OCI-LY1 (cell line): Measurements from ENCODE around the gene ZNF41.

Source experiments
- H2AFZ ChIP-seq: fragments of 200-600 bp; sonication (generic), shearing (Covaris generic); 2 replicates; pipeline ENCODE4 v1.6.0; 2014; ENCODE audit warnings: antibody characterized with exemption, mild to moderate bottlenecking, low read length
- H3F3A ChIP-seq: fragments of 200-600 bp; sonication (generic), shearing (Covaris generic); 2 replicates; pipeline ENCODE4 v1.6.0; 2014; ENCODE audit warnings: mild to moderate bottlenecking, antibody characterized with exemption, low read length, moderate library complexity; ENCODE audit not compliant: insufficient read depth
- H3K27ac ChIP-seq: fragments of 200-600 bp; sonication (generic); 2 replicates; pipeline ENCODE4 v1.5.1; 2014; ENCODE audit warnings: low read length, mixed run types, mild to moderate bottlenecking, low read depth; ENCODE audit not compliant: poor library complexity, severe bottlenecking
- H3K27me3 ChIP-seq: fragments of 200-600 bp; sonication (generic); 2 replicates; pipeline ENCODE4 v1.6.0; 2014; ENCODE audit warnings: antibody characterized with exemption, mild to moderate bottlenecking, low read length, moderate library complexity; ENCODE audit not compliant: insufficient read depth
- H3K36me3 ChIP-seq: fragments of 200-600 bp; sonication (generic); 2 replicates; pipeline ENCODE4 v1.6.1; 2014; ENCODE audit warnings: mild to moderate bottlenecking, antibody characterized with exemption, low read length, moderate library complexity, mixed read lengths; ENCODE audit not compliant: insufficient read depth
- H3K4me1 ChIP-seq: fragments of 200-600 bp; sonication (generic); 2 replicates; pipeline ENCODE4 v1.5.1; 2014; ENCODE audit warnings: mild to moderate bottlenecking, low read length, moderate library complexity; ENCODE audit not compliant: insufficient read depth, severe bottlenecking
- H3K4me2 ChIP-seq: fragments of 200-600 bp; sonication (generic), shearing (Covaris generic); 2 replicates; pipeline ENCODE4 v1.6.1; 2014; ENCODE audit warnings: low read length
- H3K4me3 ChIP-seq: fragments of 200-600 bp; sonication (generic); 2 replicates; pipeline ENCODE4 v1.5.1; 2014; ENCODE audit warnings: low read length, low read depth, mild to moderate bottlenecking, mixed read lengths; ENCODE audit not compliant: poor library complexity, severe bottlenecking
- H3K79me2 ChIP-seq: fragments of 200-600 bp; shearing (Covaris generic); 2 replicates; pipeline ENCODE4 v1.6.1; 2016; ENCODE audit warnings: mixed run types, low read length, mixed read lengths; ENCODE audit not compliant: insufficient read depth
- H3K9ac ChIP-seq: fragments of 200-600 bp; sonication (generic), shearing (Covaris generic); 2 replicates; pipeline ENCODE4 v1.6.1; 2014; ENCODE audit warnings: mild to moderate bottlenecking, low read length, mixed read lengths
- H3K9me2 ChIP-seq: fragments of 200-600 bp; sonication (generic), shearing (Covaris generic); 2 replicates; pipeline ENCODE4 v1.6.1; 2014; ENCODE audit warnings: low read depth, mild to moderate bottlenecking, low read length, mixed read lengths
- H3K9me3 ChIP-seq: fragments of 200-600 bp; shearing (Covaris generic); 2 replicates; pipeline ENCODE4 v1.6.1; 2014; ENCODE audit warnings: low read length, mixed read lengths
- H4K20me1 ChIP-seq: fragments of 200-600 bp; sonication (generic), shearing (Covaris generic); 2 replicates; pipeline ENCODE4 v1.6.0; 2016; ENCODE audit warnings: mild to moderate bottlenecking, low read length; ENCODE audit not compliant: insufficient read depth
- EZH2 ChIP-seq: fragments of 200-600 bp; sonication (generic), shearing (Covaris generic); IDR thresholded peaks from 2 replicates; pipeline ENCODE4 v1.8.0; 2017; ENCODE audit warnings: borderline replicate concordance, mixed run types, mild to moderate bottlenecking, antibody characterized with exemption, low read length, moderate library complexity, mixed read lengths
- TF ChIP-seq, protein P1 (sequence below): fragments of 200-600 bp; sonication (generic), shearing (Covaris generic); IDR thresholded peaks from 2 replicates; pipeline ENCODE4 v1.5.1; 2017; ENCODE audit warnings: mild to moderate bottlenecking, antibody characterized with exemption, low read length, moderate library complexity, mixed read lengths

The ZNF41 gene

DNA sequence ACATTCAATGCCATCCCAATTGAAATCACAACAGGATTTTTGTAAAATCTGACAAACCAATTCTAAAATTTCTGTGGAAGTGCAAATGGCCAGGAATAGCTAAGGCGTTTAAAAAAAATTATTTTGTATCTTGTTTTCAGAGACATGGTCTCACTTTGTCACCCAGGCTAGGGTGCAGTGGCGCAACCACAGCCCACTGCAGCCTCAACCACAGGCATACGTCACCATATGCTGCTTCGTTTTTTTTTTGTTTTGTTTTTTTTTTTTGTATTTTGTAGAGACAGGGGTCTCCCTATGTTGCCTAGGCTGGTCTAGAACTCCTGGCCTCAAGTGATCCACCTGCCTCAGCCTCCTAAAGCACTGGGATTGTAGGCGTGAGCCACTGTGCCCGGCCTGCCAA, 24.5 kb downstream of the ZNF41 start:
- H3K4me3 ChIP-seq = no peak overlapping the region
- H4K20me1 ChIP-seq = no peaks in the 10 kb centered on the region
- H3K9me2 ChIP-seq = no peaks in the 10 kb centered on the region
- H3F3A ChIP-seq = no peaks in the 10 kb centered on the region
- peaks cover 28% of the 10 kb centered on the region for H3K36me3 ChIP-seq
- H3K27ac ChIP-seq = no peak overlapping the region
- H3K9me3 ChIP-seq = no peaks in the 10 kb centered on the region
- no peaks in the 10 kb centered on the region for H3K79me2 ChIP-seq
- no peak overlapping the region for H3K4me2 ChIP-seq
- H3K27me3 ChIP-seq = no peaks in the 10 kb centered on the region
- no peaks in the 10 kb centered on the region for H3K4me1 ChIP-seq
- TF ChIP-seq EZH2 = no peak
- TF ChIP-seq, protein P1, sequence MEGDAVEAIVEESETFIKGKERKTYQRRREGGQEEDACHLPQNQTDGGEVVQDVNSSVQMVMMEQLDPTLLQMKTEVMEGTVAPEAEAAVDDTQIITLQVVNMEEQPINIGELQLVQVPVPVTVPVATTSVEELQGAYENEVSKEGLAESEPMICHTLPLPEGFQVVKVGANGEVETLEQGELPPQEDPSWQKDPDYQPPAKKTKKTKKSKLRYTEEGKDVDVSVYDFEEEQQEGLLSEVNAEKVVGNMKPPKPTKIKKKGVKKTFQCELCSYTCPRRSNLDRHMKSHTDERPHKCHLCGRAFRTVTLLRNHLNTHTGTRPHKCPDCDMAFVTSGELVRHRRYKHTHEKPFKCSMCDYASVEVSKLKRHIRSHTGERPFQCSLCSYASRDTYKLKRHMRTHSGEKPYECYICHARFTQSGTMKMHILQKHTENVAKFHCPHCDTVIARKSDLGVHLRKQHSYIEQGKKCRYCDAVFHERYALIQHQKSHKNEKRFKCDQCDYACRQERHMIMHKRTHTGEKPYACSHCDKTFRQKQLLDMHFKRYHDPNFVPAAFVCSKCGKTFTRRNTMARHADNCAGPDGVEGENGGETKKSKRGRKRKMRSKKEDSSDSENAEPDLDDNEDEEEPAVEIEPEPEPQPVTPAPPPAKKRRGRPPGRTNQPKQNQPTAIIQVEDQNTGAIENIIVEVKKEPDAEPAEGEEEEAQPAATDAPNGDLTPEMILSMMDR = no peak
- H2AFZ ChIP-seq = no peak overlapping the region
- no peak overlapping the region for H3K9ac ChIP-seq

DNA sequence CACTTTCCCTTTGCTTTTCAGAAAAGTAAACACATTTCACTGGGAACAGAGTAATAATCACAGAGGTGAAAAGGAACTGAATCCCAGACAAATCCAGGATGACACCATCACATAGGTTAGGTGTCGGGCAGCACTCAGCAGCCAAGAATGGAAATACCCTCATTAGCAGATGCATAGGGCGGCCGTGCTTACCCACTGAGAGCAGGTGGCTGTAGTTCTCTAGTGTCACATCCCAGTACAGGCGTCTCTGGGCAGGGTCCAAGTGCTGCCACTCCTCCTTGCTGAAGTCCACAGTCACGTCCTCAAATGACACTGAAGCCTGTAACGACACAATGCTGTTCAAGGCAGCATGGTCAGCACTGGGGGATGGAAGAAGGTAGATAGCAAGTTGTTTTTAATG, 26.9 kb downstream of the ZNF41 start:
- Histone ChIP-seq H3K27ac (no peak overlapping the region), H3F3A (no peaks in the 10 kb centered on the region), H3K9me3 (no peaks in the 10 kb centered on the region), H3K4me3 (no peak overlapping the region), H3K9me2 (no peaks in the 10 kb centered on the region), H2AFZ (no peak overlapping the region), H3K4me2 (no peak overlapping the region), H3K4me1 (no peaks in the 10 kb centered on the region), H4K20me1 (no peaks in the 10 kb centered on the region), H3K27me3 (no peaks in the 10 kb centered on the region), H3K9ac (no peak overlapping the region), H3K36me3 (peaks cover 49% of the 10 kb centered on the region), H3K79me2 (no peaks in the 10 kb centered on the region)
- TF ChIP-seq, protein P1 = no peak
- TF ChIP-seq EZH2 = no peak

DNA sequence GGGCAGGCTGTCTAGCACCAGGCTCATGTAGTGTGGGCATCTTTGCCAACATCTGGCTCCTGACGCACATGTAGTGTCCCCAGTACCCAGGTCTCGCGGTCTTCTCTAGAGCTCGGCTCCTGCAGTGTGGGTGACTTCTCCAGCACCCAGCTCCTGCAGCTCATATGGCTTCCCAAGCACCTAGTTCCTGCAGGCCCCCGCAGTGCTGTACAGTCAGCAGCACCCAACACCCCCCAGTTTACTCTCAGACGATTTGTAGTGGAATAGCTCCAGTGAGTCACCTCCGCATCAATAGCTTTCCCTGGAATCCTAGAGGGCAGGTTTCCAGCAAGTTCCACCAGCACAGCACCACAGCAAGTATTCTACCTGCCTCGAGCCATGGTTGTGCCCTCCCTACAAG, 30.9 kb downstream of the ZNF41 start:
- Histone ChIP-seq H2AFZ (no peak overlapping the region), H3K27me3 (no peaks in the 10 kb centered on the region), H3F3A (no peaks in the 10 kb centered on the region), H3K4me3 (no peak overlapping the region), H3K9me3 (peaks cover 2% of the 10 kb centered on the region; the same call in 1 of the 2 replicates), H3K9me2 (no peaks in the 10 kb centered on the region), H4K20me1 (no peaks in the 10 kb centered on the region), H3K4me2 (no peak overlapping the region), H3K9ac (no peak overlapping the region), H3K36me3 (peaks cover 73% of the 10 kb centered on the region), H3K79me2 (no peaks in the 10 kb centered on the region), H3K27ac (no peak overlapping the region), H3K4me1 (no peaks in the 10 kb centered on the region)
- TF ChIP-seq EZH2 = no peak
- TF ChIP-seq, protein P1 = no peak
